Measurements from ENCODE around the gene ADGRV1.

GRCh38 chr5:90793183-90793582, 234.6 kb downstream of the ADGRV1 start:
- TF ChIP-seq, protein P1, sequence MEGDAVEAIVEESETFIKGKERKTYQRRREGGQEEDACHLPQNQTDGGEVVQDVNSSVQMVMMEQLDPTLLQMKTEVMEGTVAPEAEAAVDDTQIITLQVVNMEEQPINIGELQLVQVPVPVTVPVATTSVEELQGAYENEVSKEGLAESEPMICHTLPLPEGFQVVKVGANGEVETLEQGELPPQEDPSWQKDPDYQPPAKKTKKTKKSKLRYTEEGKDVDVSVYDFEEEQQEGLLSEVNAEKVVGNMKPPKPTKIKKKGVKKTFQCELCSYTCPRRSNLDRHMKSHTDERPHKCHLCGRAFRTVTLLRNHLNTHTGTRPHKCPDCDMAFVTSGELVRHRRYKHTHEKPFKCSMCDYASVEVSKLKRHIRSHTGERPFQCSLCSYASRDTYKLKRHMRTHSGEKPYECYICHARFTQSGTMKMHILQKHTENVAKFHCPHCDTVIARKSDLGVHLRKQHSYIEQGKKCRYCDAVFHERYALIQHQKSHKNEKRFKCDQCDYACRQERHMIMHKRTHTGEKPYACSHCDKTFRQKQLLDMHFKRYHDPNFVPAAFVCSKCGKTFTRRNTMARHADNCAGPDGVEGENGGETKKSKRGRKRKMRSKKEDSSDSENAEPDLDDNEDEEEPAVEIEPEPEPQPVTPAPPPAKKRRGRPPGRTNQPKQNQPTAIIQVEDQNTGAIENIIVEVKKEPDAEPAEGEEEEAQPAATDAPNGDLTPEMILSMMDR (IDR thresholded peaks at IDR 0.05) = no peak
- no peak for TF ChIP-seq POLR2A (IDR thresholded peaks at IDR 0.05)
